GM21447 (cell line): ENCODE results near the gene REN.

Source experiments
- ATAC-seq: cut with Tn5 transposase; IDR thresholded peaks from one replicate; pipeline ENCODE4 v1.9.1; 2021; ENCODE audit not compliant: unreplicated experiment

The REN gene

GRCh38 chr1:204110894-204111633, 55.1 kb downstream of the REN start:
- no peak for ATAC-seq

- ATAC-seq: no peak
Measured at GRCh38 chr1:204108312-204109141, 57.6 kb downstream of the REN start.

- no peak for ATAC-seq
Measured at GRCh38 chr1:204107892-204108291, 58.2 kb downstream of the REN start.

GRCh38 chr1:204106825-204107224, 59.3 kb downstream of the REN start:
- ATAC-seq: no peak

- no peak for ATAC-seq
Measured at GRCh38 chr1:204105131-204105515, 61.0 kb downstream of the REN start.
